GM12891 (cell line): ENCODE data around the gene COX19.
"Not testable (repeated sequence)": the region's sequence is repeated elsewhere in the genome, so short reads cannot be mapped to it uniquely, and the experiment has no call there.

Source experiments
- DNase-seq: peaks from one replicate; pipeline ENCODE4 v3.0.0; 2011; ENCODE audit warnings: low spot score; ENCODE audit not compliant: insufficient read length
- FAIRE-seq: peaks from 2 replicates; lab custom pipeline; 2011; peaks lifted over from hg19 to GRCh38; lab: Jason Lieb, UNC
- PAX5 ChIP-seq: IDR thresholded peaks from 2 replicates; pipeline ENCODE4 v1.6.1; 2011; ENCODE audit warnings: low read length, moderate library complexity, mild to moderate bottlenecking; ENCODE audit not compliant: insufficient read depth, severe bottlenecking
- POLR2A ChIP-seq: IDR thresholded peaks from 2 replicates; pipeline ENCODE4 v1.6.1; 2011; ENCODE audit warnings: low read depth, low read length, control low read depth
- POLR2AphosphoS5 ChIP-seq: IDR thresholded peaks from 2 replicates; pipeline ENCODE4 v1.6.1; 2011; ENCODE audit warnings: low read depth, low read length, control low read depth
- POU2F2 ChIP-seq: IDR thresholded peaks from 2 replicates; pipeline ENCODE4 v1.6.1; 2011; ENCODE audit warnings: low read depth, mild to moderate bottlenecking, control low read depth, low read length, moderate library complexity
- SPI1 ChIP-seq: IDR thresholded peaks from 2 replicates; pipeline ENCODE4 v1.6.1; 2011; ENCODE audit warnings: low read depth, low read length, control low read depth
- TAF1 ChIP-seq: IDR thresholded peaks from 2 replicates; pipeline ENCODE4 v1.6.1; 2011; ENCODE audit warnings: low read depth, low read length, control low read depth

COX19 gene

DNA sequence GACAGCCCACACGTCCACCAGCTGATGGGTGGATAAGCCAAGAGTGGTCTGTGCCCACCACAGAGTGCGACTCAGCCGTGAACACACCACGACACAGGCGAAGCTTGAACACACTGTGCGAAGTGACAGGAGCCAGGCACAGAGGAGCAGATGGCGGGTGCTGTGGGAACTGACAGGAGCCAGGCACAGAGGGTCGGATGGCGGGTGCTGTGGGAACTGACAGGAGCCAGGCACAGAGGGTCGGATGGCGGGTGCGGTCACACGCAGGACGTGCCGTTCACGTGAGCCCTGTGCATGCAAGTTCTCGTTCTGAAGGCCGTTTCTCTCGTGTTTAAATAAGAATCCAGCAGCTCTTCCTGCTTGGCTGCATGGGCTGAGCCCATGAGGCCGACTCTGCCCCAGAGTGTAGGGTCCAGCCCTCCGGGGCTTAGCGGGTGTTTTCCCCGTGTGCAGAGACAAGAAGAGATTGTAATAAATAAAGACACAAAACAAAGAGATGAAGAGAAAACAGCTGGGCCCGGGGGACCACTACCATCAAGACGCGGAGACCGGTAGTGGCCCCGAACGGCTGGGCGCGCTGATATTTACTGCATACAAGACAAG lies 15.0 kb downstream of the COX19 start:
- TF ChIP-seq POLR2A (no peak), PAX5 (no peak), POLR2AphosphoS5 (no peak), SPI1 (no peak), POU2F2 (no peak), TAF1 (no peak)
- FAIRE-seq = peak; percentile 73
- no peak for DNase-seq

DNA sequence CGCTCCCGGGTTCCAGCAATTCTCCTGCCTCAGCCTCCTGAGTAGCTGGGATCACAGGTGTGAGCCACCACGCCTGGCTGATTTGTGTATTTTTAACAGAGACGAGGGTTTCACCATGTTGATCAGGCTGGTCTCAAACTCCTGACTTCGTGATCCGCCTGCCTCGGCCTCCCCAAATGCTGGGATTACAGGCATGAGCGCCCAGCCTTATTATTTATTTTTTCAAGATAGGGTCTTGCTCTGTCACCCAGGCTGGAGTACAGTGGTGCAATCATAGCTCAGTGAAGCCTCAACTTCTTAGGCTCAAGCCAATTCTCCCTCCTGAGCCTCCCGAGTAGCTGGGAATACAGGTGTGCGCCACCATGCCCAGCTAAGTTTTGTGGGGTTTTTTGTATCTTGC lies 15.6 kb downstream of the COX19 start:
- DNase-seq, FAIRE-seq: not testable (repeated sequence)

DNA sequence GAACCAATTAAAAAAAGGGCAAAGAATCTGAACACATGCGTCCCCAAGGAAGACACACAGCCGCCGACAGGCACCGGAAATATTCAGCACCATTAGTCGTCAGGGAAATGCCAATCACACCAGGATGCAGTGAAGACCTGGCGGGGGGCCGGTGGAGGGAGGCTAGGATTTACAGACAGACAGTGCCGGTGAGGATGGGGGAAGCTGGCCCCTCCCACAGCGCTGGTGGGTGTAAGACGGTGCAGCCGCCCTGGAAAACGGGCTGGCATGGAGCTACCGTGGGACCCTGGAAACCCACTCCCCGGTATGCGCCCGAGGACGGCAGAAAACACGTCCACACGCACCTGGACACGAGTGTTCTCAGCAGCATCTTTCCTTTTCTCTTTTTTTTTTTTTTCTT lies 16.1 kb downstream of the COX19 start:
- DNase-seq = no peak
- no peak for FAIRE-seq
- TF ChIP-seq TAF1 (no peak), POU2F2 (no peak), POLR2A (no peak), PAX5 (no peak), POLR2AphosphoS5 (no peak), SPI1 (no peak)

DNA sequence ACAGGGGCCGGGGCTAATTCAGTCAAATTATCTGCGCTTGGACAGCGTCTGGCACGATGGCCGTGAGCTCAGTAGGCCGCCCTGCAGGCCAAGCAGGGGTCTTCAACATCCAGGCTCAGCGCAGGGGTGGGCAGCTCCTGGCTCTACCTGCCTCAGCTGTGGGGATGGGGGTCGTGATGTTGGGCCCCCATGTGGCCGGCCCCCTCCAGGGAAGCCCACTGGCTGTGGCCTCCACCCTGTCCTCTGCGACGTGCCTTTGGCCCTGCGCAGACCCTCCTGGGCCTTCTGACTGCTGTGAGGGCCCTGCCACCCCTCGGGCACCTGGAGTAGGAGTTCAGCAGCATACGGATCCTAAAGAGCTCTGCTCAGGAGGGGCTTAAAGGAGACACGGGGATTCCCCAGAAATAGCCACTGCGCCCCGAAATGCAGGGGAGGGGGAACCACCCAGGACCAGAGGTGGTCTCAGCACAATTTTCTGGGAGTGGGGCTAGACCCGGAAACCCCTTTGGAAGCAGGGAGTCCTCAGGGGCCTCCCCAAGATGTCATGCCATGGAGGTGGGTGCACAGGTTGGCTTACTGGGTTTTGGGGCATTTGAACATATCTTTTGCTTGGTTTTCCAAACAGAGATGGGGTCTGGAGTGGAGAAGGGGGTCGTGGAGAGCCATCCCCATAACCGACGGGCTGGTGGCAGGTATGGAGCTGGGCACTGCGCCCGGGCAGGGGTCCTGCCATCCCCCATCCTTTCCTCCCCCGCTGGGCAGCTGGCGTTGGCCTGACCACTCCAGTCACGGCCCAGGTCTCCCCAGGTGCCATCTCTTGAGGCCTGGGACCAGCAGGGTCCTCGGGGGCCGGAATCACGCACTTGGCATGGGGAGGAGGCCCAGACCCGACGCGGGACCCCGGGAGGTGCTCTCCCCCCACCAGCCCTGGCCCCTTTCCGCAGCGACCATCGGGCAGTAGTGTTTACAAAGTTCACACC lies 16.8 kb downstream of the COX19 start:
- TF ChIP-seq POLR2A (no peak), PAX5 (no peak), TAF1 (no peak), POLR2AphosphoS5 (no peak), POU2F2 (no peak), SPI1 (no peak)
- no peak for DNase-seq
- no peak for FAIRE-seq

DNA sequence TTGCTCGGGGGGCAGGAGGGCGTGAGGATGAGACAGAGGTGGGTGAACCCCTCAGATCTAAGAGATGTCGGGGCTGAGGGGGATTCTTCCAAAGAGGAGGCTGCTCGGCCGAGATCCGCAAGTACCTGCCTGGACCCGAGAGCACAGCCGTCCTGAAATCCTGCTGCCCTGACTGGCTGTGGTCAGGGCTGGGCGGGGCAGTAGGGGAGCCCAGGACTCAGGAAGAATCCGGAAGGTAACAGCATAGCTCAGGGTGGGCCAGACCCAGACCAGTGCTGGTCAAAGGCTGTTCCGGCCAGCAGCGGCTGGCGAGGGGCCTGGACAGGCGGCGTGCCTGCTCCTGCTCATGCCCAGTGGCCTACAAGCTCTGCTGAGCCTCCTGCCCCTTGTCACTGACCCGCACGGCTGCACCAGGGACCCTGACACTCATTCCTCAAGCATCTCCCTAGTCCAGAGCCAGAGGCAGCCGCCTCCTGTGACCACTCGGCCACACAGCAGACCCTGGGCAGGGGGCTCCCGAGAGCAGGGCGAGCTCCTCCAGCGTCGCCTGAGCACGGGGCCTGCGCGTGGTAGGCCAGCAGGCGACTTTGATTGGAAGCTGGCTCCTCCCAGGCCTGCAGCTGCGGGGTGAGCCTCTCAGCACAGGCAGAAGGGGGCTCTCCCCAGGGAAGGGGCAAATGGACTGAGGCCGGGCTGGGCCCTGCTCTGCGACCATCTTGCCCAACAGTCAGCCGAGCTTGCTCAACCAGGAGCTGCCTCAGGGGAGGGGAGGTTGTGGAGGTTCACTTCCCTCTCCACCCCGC lies 17.7 kb downstream of the COX19 start:
- FAIRE-seq = no peak
- TF ChIP-seq TAF1 (no peak), SPI1 (no peak), POU2F2 (no peak), POLR2A (no peak), POLR2AphosphoS5 (no peak), PAX5 (no peak)
- DNase-seq = no peak

DNA sequence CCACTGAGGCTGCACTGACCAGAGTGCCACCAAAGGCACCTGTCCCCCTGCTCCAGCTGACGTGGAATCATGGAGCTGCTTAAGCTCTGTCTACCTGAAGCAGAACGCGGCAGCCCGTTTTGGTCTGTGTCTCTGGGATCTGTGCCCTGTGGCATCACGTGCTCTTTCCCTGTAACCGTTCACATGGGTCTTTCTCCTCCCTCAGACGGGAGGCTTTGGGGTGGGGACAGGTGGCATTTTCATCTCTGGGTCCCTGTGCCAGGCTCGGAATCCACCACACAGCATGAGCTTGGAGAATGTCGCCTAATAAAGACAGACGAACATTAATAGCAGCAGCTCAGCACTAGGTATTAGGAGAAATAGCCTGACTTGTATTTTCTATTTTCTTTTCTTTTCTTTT lies 19.3 kb downstream of the COX19 start:
- FAIRE-seq = peak; percentile 13
- TF ChIP-seq SPI1 (no peak), PAX5 (no peak), POLR2A (no peak)
- no peak for DNase-seq

DNA sequence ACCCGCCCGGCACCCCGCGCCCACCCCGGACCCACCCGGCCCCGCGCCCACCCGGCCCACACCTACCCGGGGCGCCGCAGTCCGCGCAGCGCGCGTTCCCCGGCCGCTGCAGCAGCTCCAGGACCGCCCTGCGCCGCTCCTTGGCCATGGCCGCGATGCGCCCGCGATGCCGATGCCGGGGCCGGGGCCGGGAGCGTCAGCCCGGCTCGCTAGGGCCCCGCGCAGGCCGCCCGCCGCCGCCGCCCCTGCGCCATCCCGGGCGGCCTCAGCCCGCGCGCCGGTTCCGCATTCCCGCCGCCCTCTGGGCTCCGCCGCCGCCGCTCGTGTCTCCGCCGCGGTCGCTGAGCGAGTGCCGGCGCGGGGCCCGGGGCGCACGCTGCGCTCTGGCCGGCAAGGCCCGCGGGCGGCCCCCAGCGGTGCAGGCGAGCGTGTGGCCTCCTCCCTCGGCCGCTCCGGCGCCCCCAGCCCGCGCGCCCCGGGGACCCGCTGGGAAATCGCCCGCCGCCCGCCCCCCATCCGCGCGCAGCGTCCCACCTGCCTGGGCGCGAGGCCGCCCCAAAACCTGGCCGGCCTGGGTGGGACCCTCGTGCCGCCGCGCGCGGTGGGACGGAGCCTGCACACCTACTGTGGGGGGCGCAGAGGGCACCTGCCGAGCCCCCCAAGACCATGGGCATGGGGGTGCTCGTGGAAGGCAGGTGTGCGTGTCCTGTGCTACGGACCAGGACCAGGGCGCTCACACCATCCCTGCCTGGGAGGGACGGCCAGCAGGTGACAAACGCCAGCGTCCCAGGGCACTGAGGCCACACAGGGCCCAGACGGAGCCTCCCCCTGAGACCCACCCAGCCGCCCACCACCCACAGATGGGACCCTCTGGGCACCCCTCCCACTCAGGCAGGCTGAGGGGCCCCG lies 20.8 kb downstream of the COX19 start, which contains the start of gene ADAP1:
Gene ADAP1, minus strand, starts transcription at position 351 of the 909 bp plus-strand sequence. Its CDS starts 203 bp downstream, at position 148.
- DNase-seq = peak; percentile 75
- no peak for TF ChIP-seq POLR2AphosphoS5
- TF ChIP-seq TAF1 = no peak
- no peak for TF ChIP-seq POLR2A
- no peak for TF ChIP-seq PAX5
- TF ChIP-seq SPI1 = no peak
- TF ChIP-seq POU2F2 = no peak
- FAIRE-seq = peak; percentile 82

DNA sequence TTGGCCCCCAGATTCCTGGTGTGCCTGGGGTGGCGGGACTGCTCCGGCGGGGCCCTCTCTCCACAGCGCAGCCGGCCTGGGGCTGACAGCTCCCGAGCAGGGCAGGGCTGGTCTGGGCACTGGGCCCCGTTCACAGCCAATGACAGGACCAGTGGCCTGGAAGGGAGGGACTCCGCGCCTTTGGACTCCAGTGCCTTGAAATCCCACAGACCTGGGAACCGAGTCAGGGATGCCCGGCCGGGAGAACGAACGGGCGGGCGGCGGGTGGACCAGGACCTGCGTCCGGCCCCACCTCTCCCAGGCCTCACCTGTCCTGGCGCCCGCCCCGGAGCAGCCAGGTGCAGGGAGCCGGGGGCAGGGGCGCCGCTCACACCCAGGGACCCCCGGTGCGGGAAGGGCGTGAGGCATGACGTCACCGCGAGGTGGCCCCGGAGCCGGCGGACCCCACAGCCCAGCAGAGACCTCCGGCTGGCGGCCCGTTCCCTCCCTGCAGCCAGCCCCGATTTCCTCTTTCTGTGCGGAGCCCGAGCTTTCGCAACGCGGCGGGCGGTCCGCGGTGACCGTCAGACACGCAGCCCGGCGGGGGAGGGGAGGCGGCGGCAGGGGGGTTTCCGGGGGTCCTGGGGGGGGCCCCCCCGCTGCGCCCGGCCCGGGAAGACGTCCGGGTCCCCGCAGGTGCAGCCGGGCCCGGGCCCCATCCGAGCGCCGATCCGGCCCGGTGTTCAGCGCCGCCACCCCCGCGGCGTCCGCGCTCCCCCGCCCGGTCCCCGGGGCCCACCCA lies 21.6 kb downstream of the COX19 start:
- peak; percentile 51 for FAIRE-seq
- no peak for DNase-seq

More for the DNA sequence above, 21.6 kb downstream of the COX19 start:
- no peak for TF ChIP-seq POU2F2
- no peak for TF ChIP-seq POLR2AphosphoS5
- TF ChIP-seq SPI1 = peak; percentile 14; the same call in 1 of the 2 replicates
